ENCODE results near the gene ZNF627. TPM values are rescaled to one million over a fixed set of nuclear protein-coding genes. Genes with fewer than 3 reads are reported as not detected.
"Not testable (repeated sequence)": the region's sequence is repeated elsewhere in the genome, so short reads cannot be mapped to it uniquely, and the experiment has no call there.

Gene ZNF627
- total RNA-seq, 1 donor from 2014 or later, result 20.7 TPM

DNA sequence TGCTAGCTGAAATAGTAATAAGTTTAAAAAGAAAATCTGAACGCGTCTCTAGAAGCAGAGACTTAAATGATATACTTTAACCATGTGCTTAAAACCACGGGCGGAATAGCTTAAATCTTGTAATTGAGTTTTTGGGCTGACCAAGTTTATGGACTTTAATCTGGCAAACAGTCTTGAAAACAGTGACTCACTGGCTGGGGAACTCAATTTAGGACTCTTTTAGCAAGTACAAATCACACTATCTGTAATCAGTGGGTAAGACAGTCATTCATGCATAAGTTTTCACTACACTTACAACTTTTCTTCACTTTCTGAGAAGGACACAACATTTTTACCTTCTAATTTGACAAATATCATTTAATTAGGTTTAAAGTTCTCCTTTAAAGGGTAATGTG, 26.8 kb downstream of the ZNF627 start:
- no peak for DNase-seq (ENCODE audit: low spot score)

DNA sequence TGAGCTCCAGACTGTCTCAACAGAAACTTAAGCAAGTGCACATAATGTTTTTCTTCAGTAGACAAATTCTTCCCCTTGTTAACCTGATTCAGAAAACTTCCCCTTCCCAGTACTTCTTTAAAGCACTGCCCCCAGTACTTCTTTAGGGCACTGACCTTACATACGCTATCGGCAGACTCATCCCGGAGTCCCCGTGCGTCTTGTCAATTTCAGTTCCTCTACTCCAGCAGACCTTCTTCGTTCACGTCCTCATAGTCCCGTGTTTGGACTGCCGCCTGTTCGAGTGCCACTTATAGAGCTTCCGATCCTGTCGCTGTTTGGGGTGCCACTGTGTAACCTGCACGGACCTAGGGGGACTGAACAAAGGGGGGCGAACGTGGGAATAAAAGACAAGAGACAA, 29.0 kb downstream of the ZNF627 start:
- DNase-seq (ENCODE audit: low spot score), result no peak

DNA sequence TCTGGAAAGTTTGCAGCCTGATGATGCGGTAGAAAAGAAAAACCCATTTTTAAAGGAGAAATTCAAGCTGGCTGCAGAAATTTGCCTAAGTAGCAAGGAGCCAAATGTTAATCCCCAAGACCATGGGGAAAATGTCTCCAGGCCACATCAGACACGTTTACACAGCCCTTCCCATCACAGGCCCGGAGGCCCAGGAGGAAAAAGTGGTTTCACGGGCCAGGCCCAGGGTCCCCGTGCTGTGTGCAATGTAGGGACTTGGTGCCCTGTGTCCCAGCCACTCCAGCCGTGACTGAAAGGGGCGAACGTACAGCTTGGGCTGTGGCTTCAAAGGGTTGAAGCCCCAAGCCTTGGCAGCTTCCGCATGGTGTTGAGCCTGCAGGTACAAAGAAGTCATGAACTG, 35.9 kb downstream of the ZNF627 start:
- no peak for DNase-seq (ENCODE audit: low spot score)

DNA sequence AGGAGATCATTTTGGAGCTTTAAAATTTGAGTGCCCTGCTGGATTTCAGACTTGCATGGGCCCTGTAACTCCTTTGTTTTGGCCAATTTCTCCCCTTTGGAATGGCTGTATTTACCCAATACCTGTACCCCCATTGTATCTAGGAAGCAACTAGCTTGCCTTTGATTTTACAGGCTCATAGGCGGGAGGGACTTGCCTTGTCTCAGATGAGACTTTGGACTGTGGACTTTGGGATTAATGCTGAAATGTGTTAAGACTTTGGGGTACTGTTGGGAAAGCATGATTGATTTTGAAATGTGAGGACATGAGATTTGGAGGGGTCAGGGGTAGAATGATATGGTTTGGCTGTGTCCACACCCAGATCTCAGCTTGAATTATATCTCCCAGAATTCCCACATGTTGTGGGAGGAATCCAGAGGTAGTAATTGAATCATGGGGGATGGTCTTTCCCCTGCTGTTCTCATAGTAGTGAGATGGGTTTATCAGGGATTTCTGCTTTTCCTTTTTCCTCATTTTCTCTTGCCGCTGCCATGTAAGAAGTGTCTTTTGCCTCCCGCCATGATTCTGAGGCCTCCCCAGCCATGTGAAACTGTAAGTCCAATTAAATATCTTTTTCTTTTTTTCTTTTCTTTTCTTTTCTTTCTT, 36.9 kb downstream of the ZNF627 start:
- DNase-seq (ENCODE audit: low spot score), result not testable (repeated sequence)

DNA sequence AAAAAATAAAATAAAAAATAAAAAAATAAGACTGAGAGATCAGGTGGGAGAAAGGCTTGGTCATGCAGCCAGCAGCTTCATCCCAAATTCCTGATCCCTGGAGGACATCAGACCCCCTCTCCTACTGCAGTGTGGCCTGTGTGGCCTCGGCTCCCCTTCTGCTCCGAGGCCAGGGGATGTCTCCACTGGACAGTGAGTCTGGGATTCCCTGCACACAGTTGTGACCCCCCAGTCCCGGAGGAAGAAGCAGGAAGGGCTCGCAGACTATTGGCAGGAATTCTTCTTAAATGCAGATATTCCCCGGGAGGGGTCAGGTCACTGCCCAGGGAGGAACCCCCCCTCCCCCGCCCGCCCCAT, 41.9 kb downstream of the ZNF627 start:
- no peak for DNase-seq (ENCODE audit: low spot score)

DNA sequence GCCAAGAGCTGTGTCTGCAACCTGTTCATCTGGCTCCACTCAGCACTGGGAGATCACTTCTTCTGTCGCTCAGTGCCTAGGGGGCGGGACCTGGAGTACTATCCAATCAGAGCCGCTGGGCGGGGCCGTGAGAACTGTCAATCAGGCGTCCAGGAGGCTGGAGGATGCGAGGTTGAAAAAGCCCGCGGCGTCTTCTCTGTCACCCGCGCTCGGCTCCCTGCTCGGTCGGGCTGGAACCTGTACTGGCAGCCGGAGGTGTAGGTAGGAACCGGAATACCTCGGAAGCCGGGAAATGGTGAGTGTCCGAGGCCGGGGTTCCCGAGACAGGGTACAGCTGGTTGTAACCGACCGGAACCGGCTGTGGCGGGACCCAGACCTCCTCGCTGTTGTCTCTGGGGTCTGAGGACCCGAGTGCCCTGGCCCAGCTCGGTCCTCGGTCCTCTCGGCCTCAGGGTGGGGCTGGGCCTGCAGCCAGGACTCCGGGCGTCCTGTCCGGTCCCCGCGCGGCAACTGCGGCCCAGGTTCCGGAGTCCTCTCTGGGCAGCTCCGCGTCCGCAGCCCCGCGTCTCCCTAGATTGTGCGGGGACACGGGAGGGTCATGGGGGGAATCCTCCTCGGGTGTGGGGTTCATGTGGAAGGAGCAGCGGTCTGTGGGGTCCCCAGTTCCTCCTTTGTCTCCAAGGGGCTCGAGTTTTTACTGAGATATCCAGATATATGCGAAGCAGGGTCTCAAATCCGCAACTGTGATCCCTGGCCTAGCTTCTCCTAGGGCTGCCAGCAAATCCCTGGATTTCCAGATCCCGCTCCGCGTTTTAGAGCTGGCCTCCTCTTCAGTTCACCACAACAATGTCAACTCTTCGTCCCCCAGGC, 42.6 kb downstream of the ZNF627 start:
- peak; percentile 97 for DNase-seq (ENCODE audit: low spot score)

DNA sequence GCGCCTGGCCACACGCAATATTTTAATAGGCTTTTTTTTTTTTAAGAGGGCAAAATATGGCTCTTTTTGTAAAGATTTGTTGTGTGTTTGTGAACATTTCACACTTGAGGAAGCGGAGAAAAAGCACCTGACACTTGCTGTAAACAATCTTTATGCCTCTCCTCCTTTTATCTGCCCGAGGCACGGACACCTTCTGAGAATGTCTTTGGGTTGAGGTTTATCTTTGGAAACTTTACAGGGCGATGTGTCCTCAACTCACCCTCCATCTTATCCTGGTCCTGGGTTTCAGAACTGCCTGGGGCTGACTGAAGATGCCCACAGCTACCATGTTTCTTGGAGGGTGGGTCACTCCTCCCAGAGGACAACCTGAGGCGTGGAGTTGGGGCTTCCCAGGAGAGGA, 44.0 kb downstream of the ZNF627 start:
- DNase-seq (ENCODE audit: low spot score), result no peak

DNA sequence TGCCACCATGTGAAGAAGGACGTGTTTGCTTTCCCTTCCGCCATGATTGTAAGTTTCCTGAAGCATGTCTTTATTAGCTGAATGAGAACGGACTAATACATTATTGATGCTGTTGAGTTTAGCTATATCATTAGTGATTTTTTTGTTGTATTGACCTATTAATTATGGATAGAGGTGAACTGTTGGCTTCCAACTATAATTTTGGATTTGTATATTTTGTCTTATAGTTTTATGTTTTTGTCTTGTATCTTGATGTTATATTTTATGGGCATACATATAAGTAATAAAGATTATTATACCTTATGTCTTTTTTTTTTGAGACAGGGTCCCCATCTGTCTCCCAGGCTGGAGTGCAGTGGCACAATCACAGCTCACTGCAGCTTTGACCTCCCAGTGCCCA, 45.6 kb downstream of the ZNF627 start:
- DNase-seq (ENCODE audit: low spot score), result no peak

DNA sequence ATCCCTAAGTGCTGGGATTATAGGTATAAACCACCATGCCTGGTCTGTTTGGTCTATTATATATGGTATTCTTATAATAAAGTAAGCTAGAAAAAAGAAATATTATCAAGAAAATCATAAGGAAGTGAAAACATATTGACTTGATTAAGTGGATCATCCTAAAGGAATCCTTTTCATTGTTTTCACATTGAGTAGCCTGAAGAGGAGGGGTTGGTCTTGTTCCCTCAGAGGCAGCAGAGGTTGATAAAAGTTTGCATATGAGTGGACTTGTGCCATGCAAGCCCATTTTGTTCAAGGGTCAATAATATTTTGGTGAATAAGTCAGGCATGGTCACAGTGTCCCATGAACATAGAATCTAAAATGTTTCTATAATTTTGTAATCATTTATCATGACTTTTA, 52.7 kb downstream of the ZNF627 start:
- no peak for DNase-seq (ENCODE audit: low spot score)

DNA sequence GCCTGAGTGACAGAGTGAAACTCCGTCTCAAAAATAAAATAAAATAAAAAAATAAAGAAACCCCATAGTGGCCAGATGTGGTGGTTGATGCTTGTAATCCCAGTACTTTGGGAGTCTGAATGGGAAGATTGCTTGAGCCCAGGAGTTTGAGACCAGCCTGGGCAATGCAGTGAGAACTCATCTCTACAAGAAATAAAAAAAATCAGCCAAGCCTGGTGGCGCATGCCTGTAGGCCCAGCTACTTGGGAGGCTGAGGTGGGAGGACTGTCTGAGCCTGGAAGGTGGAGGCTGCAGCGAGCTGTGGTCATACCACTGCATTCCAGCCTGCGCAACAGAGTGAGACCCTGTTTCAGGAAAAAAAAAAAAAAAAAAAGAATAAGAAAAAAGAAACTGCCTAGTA, 53.8 kb downstream of the ZNF627 start:
- no peak for DNase-seq (ENCODE audit: low spot score)

DNA sequence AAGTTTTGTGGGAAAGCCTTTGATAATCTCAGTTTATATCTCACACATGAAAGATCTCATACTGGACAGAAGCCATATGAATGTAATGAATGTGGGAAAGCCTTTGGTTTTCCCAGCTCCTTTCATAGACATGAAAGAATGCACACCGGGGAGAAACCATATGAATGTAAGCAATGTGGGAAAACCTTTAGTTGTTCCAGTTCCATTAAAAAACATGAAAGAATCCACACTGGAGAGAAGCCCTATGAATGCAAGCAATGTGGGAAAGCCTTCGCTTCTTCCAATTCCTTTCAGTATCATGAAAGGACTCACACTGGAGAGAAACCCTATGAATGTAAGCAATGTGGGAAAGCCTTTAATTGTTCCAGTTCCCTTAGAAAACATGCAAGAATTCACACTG, 54.8 kb downstream of the ZNF627 start:
- DNase-seq (ENCODE audit: low spot score), result no peak

DNA sequence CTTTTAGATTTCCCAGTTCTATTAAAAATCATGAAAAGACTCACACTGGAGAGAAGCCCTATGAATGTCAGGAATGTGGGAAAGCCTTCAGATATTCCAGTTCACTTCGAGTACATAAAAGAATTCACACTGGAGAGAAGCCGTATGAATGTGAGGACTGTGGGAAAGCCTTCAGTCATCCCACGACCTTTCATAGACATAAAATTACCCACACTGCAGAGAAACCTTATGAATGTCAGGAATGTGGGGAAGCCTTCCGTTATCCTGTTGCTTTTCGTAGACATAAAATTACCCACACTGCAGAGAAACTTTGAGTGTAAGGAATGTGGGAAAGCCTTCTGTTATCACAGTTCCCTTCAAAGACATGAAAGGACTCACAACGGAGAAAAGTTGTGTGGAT, 55.2 kb downstream of the ZNF627 start:
- no peak for DNase-seq (ENCODE audit: low spot score)

DNA sequence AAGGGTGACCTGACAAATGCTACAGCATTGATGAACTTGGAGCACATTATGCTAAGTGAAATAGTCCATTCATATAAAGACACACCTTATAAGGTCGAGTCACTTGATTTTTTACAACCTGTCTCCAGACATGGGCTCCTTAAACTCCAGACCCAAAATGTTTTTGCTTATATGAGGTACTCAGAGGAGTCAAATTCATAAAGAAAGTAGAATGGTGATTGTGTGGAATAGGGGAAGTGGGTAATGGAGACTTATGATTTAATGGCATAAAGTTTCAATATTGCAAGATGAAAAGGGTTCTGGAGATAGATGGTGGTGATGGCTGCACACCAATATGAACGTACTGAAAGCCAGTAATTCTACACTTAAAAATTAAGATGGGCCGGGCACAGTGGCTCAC, 59.3 kb downstream of the ZNF627 start:
- no peak for DNase-seq (ENCODE audit: low spot score)

DNA sequence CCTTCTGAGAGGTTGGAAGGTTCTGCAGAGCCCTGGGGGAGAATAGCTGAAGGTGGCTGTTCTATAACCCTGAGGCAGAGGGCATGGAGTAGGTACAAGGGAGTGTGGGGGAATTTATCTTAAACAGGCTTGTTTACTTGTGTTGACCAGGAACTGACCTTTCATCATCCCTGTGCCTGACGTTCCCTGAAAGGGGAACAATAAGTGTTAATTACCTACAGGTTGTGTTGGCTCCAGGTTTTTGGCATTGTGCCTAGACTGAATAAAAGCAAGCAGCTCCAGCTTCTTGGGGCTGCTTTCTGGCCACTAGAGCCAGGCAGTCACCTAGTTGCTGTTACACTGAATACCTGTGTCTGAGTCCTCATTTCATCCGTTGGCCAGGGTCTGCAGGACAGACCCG, 60.0 kb downstream of the ZNF627 start:
- no peak for DNase-seq (ENCODE audit: low spot score)

DNA sequence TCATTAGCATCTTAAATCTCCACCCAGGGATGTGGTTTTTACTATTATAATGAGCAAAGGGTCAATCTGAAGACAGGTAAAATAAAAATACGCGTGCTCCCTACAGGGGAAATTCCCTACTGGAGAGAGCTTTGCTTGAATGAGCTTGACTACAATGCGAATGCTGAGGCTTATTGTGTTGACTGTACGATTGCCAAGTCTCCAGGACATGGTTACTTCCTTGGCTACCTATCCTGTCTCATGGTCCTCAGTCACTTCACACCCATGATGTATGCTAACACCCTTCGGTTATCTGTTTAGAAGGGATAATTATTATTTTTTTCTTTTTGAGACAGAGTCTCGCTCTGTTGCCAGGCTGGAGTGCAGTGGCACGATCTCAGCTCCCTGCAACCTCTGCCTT, 61.7 kb downstream of the ZNF627 start:
- no peak for DNase-seq (ENCODE audit: low spot score)

DNA sequence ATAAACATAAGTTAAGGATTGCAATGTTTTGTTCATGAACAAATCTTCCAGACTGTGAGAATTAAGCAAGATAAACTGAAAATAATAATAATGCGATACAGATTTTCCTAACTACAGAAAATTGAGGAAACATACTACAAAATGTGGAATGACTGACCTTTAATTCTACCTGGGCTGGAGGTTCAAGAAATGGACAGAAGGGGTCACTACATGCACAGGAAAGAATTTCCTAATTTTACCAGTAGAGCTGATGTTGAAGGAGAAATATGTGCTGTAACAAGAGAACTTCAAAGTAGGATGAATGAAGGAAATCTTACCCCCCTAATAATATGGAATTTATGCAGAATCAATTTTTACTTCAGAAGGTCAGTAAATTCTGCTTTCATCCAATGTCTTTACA, 62.3 kb downstream of the ZNF627 start:
- DNase-seq (ENCODE audit: low spot score), result no peak

DNA sequence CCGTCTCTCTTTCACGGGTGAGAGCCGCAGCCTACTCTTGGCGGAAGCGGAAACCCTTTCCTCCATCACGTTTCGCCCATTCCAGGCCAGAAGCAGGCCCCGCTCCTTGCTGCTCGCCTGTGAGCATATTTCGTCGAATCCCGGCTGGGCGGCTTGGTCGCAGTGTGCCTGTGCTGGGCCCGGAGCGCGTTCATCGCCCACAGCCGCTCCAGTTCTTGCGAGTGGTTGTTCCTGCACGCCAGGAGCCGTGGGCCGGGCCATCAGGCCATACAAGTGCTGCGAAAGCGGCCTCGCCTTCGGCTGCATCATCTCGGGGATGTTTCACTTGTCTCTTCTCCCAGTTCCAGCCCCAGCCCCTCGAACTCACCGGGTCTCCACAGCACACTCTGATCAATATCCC, 65.0 kb downstream of the ZNF627 start:
- no peak for DNase-seq (ENCODE audit: low spot score)

DNA sequence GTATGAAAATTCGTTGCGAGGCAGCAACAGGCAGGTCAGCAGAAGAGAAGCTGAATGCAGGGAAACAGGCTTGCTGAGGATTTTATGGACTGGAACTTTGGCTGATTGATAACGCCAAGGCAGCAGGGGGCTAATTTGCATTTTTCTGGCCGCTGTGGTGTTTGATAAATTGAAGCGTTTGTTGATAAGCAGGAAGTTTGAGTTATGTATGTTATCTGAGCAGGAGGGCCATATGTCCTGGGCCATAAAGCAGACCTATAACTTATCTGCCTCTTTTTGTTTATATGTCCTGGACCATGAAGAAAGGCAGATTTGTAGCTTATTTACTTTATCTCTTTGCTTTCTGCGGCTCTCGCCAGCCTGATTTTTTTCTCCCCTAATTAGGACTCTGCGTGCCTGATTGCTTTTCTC, 65.9 kb downstream of the ZNF627 start:
- no peak for DNase-seq (ENCODE audit: low spot score)

Other genes with a start within 250 kb of the ZNF627 start
- 25.5 TPM for gene PLPPR2, start 242.1 kb upstream of the ZNF627 start, total RNA-seq
- 4.3 TPM for gene SWSAP1, start 222.8 kb upstream of the ZNF627 start, total RNA-seq
- gene EPOR, start 213.2 kb upstream of the ZNF627 start, total RNA-seq, result 6.7 TPM
- 44.2 TPM for gene RGL3, start 178.2 kb upstream of the ZNF627 start, total RNA-seq
- 0.78 TPM for gene ODAD3, start 162.4 kb upstream of the ZNF627 start, total RNA-seq
- 267 TPM for gene PRKCSH, start 161.8 kb upstream of the ZNF627 start, total RNA-seq
- gene ELAVL3, start 116.4 kb upstream of the ZNF627 start, total RNA-seq, result not detected
- gene ZNF653, start 91.6 kb upstream of the ZNF627 start, total RNA-seq, result 10.9 TPM
- 43.7 TPM for gene ECSIT, start 68.3 kb upstream of the ZNF627 start, total RNA-seq
- gene CNN1, start 58.6 kb upstream of the ZNF627 start, total RNA-seq, result 301 TPM
- gene ELOF1, start 38.3 kb upstream of the ZNF627 start, total RNA-seq, result 46.2 TPM
- 19.9 TPM for gene ACP5, start 19.8 kb upstream of the ZNF627 start, total RNA-seq
- 21.5 TPM for gene ZNF823, start 141.5 kb downstream of the ZNF627 start, total RNA-seq
- 17.9 TPM for gene ZNF441, start 169.5 kb downstream of the ZNF627 start, total RNA-seq
- gene ZNF491, start 201.0 kb downstream of the ZNF627 start, total RNA-seq, result 2.3 TPM
- 74.7 TPM for gene ZNF440, start 216.8 kb downstream of the ZNF627 start, total RNA-seq